Hematopoietic multipotent progenitor cell treated with erythropoietin and hydrocortisone succinate and interleukin-3 and kit ligand, for 8 days (in vitro differentiated cells): ENCODE results near the gene CYP26B1.

Experiments
- DNase-seq: peaks from one replicate; pipeline ENCODE4 v3.0.0-alpha.2; 2015

The CYP26B1 gene

GRCh38 chr2:72147303-72147971 lies at the start of gene CYP26B1:
Gene CYP26B1 (minus strand): TSS chr2:72147862. CDS start chr2:72147834, 28 bp downstream.
- DNase-seq: no peak

GRCh38 chr2:72193723-72194122 lies 46.1 kb upstream of the CYP26B1 start:
- no peak for DNase-seq

- DNase-seq: no peak
These were observed 43.8 kb upstream of the CYP26B1 start for GRCh38 chr2:72191441-72191840.

GRCh38 chr2:72185206-72185605 lies 37.5 kb upstream of the CYP26B1 start:
- no peak for DNase-seq

GRCh38 chr2:72183466-72183865 lies 35.8 kb upstream of the CYP26B1 start:
- no peak for DNase-seq

- no peak for DNase-seq
These were observed 35.4 kb upstream of the CYP26B1 start for GRCh38 chr2:72183016-72183415.

GRCh38 chr2:72182547-72182946 lies 34.9 kb upstream of the CYP26B1 start:
- DNase-seq: no peak

GRCh38 chr2:72181616-72182015 lies 34.0 kb upstream of the CYP26B1 start:
- DNase-seq: no peak

- DNase-seq: no peak
These were observed 32.7 kb upstream of the CYP26B1 start for GRCh38 chr2:72180351-72180750.

- no peak for DNase-seq
These were observed 30.9 kb upstream of the CYP26B1 start for GRCh38 chr2:72178551-72178950.

- no peak for DNase-seq
These were observed 28.6 kb upstream of the CYP26B1 start for GRCh38 chr2:72176281-72176680.

- DNase-seq: no peak
These were observed 28.0 kb upstream of the CYP26B1 start for GRCh38 chr2:72175636-72176035.

- no peak for DNase-seq
These were observed 26.1 kb upstream of the CYP26B1 start for GRCh38 chr2:72173640-72174321.

GRCh38 chr2:72172478-72172877 lies 24.8 kb upstream of the CYP26B1 start:
- DNase-seq: no peak

- DNase-seq: no peak
These were observed 18.6 kb upstream of the CYP26B1 start for GRCh38 chr2:72166279-72166678.

- DNase-seq: no peak
These were observed 18.1 kb upstream of the CYP26B1 start for GRCh38 chr2:72165792-72166191.

GRCh38 chr2:72162574-72162973 lies 14.9 kb upstream of the CYP26B1 start:
- DNase-seq: no peak

- DNase-seq: no peak
These were observed 11.7 kb upstream of the CYP26B1 start for GRCh38 chr2:72159211-72159993.

GRCh38 chr2:72157871-72158771 lies 10.5 kb upstream of the CYP26B1 start:
- no peak for DNase-seq

- DNase-seq: no peak
These were observed 9.2 kb upstream of the CYP26B1 start for GRCh38 chr2:72156872-72157271.

- no peak for DNase-seq
These were observed 8.1 kb upstream of the CYP26B1 start for GRCh38 chr2:72155737-72156136.

- DNase-seq: no peak
These were observed 7.5 kb upstream of the CYP26B1 start for GRCh38 chr2:72155151-72155550.
